Measurements from ENCODE around the gene RNF169.

RNF169 gene

GRCh38 chr11:74719011-74719410 is 29.6 kb upstream of the RNF169 start:
- TF ChIP-seq CTCF (IDR thresholded peaks at IDR 0.05; ENCODE audit: control insufficient read depth, insufficient read depth, low read depth, low read length, missing control alignments) = no peak
- no peak overlapping the region for H3K4me3 ChIP-seq (ENCODE audit: control insufficient read depth, low read depth, low read length)
- DNase-seq (ENCODE audit: low read depth) = no peak

GRCh38 chr11:74720596-74721478 is 27.8 kb upstream of the RNF169 start:
- TF ChIP-seq CTCF (IDR thresholded peaks at IDR 0.05; ENCODE audit: control insufficient read depth, insufficient read depth, low read depth, low read length, missing control alignments) = no peak
- DNase-seq (ENCODE audit: low read depth) = no peak
- no peak overlapping the region for H3K4me3 ChIP-seq (ENCODE audit: control insufficient read depth, low read depth, low read length)

GRCh38 chr11:74721479-74721835 is 27.2 kb upstream of the RNF169 start:
- no peak overlapping the region for H3K4me3 ChIP-seq (ENCODE audit: control insufficient read depth, low read depth, low read length)
- no peak for TF ChIP-seq CTCF (IDR thresholded peaks at IDR 0.05; ENCODE audit: control insufficient read depth, insufficient read depth, low read depth, low read length, missing control alignments)
- no peak for DNase-seq (ENCODE audit: low read depth)

GRCh38 chr11:74723511-74723910 is 25.1 kb upstream of the RNF169 start:
- DNase-seq (ENCODE audit: low read depth) = no peak
- TF ChIP-seq CTCF (IDR thresholded peaks at IDR 0.05; ENCODE audit: control insufficient read depth, insufficient read depth, low read depth, low read length, missing control alignments) = no peak
- H3K4me3 ChIP-seq (ENCODE audit: control insufficient read depth, low read depth, low read length) = no peak overlapping the region

- no peak for TF ChIP-seq CTCF (IDR thresholded peaks at IDR 0.05; ENCODE audit: control insufficient read depth, insufficient read depth, low read depth, low read length, missing control alignments)
- no peak for DNase-seq (ENCODE audit: low read depth)
Observed at GRCh38 chr11:74725701-74726100, 22.9 kb upstream of the RNF169 start.

GRCh38 chr11:74726547-74727182 is 22.0 kb upstream of the RNF169 start:
- H3K4me3 ChIP-seq (ENCODE audit: control insufficient read depth, low read depth, low read length) = no peak overlapping the region
- TF ChIP-seq CTCF (IDR thresholded peaks at IDR 0.05; ENCODE audit: control insufficient read depth, insufficient read depth, low read depth, low read length, missing control alignments) = peak; percentile 97
- DNase-seq (ENCODE audit: low read depth) = peak; percentile 33

More at GRCh38 chr11:74725701-74726100, 22.9 kb upstream of the RNF169 start:
- H3K4me3 ChIP-seq (ENCODE audit: control insufficient read depth, low read depth, low read length) = no peak overlapping the region
